ENCODE results near the gene MEIS2.

DNA sequence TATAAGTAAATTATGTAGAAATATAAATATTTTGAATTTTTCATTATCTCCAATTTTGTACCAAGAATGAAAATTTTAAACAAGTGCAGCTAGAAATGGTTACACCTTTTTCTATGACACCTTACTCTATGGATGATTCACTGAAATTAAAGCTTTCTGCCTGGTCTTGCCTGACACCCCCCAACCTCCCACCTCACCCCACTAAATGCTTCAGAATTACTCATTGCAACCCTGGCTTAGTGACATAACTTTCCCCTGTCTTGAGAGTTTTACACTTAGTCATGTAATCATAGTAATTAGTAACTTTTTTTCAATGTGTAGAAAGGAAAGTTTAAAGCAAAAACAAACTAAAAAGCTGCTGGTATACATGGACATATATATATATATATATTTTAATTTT, 42.0 kb upstream of the MEIS2 start:
- no peak for TF ChIP-seq SALL2 (CRISPR knock-in tag; IDR thresholded peaks at IDR 0.05)
- TF ChIP-seq SUZ12 (IDR thresholded peaks at IDR 0.05; ENCODE audit: low read depth, low read length) = no peak
- TF ChIP-seq POLR2AphosphoS5 (IDR thresholded peaks at IDR 0.05; ENCODE audit: low read depth, low read length) = no peak
- no peak for TF ChIP-seq PTBP1 (IDR thresholded peaks at IDR 0.05; ENCODE audit: low read depth, low read length, poor library complexity, severe bottlenecking)
- TF ChIP-seq ZZZ3 (CRISPR knock-in tag; IDR thresholded peaks at IDR 0.05; ENCODE audit: borderline replicate concordance) = no peak

All from HepG2 (cell line).